GM21723 (cell line): ENCODE results near the gene CCDC117.
"Not testable (repeated sequence)": the region's sequence is repeated elsewhere in the genome, so short reads cannot be mapped to it uniquely, and the experiment has no call there.

Source experiments
- ATAC-seq: cut with Tn5 transposase; IDR thresholded peaks from one replicate; pipeline ENCODE4 v1.9.1; 2021; ENCODE audit warnings: mild to moderate bottlenecking, moderate library complexity; ENCODE audit not compliant: unreplicated experiment

The CCDC117 gene

DNA sequence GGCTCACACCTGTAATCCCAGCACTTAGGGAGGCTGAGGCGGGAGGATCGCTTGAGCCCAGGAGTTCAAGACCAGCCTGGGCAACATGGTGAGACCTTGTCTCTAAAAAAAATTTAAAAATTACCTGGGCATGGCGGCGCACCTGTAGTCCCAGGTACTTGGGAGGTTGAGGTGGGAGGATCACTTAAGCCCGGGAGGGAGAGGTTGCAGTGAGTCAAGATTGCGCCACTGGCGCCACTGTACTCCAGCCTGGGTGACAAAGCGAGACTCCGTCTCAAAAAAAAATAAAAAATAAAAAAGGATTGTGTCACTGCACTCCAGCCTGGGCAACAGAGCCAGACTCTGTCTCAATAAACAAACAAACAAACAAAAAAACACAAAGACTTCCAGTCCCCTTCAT lies 52.0 kb downstream of the CCDC117 start:
- not testable (repeated sequence) for ATAC-seq

GRCh38 chr22:28826430-28826829 lies 53.9 kb downstream of the CCDC117 start:
- not testable (repeated sequence) for ATAC-seq

GRCh38 chr22:28826921-28827320 lies 54.4 kb downstream of the CCDC117 start:
- no peak for ATAC-seq

DNA sequence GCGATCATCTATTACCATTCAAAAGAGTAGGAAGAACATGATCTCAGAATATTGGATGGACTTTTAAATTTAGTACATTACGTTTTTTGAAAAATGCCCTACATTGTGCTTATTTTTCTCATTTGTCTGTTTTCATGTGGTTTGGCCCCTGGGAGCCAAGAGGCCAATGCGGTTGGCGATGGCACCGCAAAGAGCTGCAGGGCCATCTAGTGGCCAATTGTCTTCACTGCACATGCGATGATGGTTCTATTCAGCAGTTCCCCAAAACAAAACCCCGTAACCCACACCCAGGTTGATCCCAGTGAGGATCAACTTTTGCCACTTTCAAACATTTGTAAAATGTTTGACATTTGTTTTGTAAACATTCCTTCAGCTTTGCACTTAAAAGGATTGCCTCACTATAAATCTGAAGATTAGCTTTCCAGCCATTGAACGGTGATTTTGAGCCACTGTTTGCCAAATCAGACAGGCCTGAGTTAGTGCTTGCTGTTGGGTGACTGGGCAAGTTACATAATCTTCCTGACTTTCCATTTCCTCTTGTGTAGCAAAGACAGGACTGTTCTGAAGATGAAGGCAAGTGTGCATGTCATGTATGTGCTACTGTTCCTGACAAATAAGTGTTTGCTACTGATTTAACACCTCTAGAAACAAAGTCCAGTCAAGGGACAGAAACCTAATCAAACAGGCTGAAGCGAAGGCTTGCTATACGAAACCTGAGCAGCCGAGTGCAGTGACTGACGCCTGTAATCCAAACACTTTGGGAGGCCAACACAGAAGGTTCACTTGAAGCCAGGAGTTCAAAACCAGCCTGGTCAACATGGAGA lies 57.1 kb downstream of the CCDC117 start:
- no peak for ATAC-seq

- ATAC-seq, result no peak
Observed at GRCh38 chr22:28830441-28830840, 57.9 kb downstream of the CCDC117 start.

DNA sequence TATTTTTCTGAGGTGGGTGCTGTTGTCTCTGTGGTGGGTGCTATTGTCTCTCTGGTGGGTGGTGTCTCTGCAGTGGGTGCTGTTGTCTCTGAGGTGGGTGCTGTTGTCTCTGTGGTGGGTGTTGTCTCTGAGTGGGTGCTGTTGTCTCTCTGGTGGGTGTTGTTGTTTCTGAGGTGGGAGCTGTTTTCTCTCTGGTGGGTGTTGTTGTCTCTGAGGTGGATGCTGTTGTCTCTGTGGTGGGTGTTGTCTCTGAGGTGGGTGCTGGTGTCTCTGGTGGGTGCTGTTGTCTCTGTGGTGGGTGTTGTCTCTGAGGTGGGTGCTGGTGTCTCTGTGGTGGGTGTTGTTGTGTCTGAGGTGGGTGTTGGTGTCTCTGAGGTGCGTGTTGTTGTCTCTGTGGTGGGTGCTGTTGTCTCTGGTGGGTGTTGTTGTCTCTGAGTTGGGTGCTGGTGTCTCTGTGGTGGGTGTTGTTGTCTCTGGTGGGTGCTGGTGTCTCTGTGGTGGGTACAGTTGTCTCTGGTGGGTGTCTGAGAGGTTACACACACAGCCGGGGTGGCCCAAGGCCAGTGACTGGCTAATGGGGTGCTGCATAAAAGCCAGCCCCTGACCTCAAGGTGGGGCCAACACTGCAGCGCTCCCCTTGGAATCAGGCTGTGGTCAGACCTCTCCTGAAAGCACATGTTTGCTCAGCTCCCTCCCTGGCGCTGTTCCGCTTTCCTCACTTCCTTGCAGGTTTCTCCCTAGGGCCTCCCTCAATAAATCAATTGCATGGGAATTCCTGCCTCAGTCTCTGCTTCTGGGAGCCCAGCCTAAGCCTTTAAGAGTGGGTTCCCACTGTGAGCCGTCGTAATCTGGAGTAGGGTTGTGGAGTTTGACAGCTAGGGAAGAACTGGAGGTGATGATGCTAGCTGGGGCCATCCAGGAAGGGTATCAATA lies 58.9 kb downstream of the CCDC117 start:
- no peak for ATAC-seq

GRCh38 chr22:28832731-28833130 lies 60.2 kb downstream of the CCDC117 start:
- no peak for ATAC-seq

GRCh38 chr22:28833276-28833923 lies 60.9 kb downstream of the CCDC117 start:
- no peak for ATAC-seq

- no peak for ATAC-seq
Observed at GRCh38 chr22:28835630-28836189, 63.2 kb downstream of the CCDC117 start.

DNA sequence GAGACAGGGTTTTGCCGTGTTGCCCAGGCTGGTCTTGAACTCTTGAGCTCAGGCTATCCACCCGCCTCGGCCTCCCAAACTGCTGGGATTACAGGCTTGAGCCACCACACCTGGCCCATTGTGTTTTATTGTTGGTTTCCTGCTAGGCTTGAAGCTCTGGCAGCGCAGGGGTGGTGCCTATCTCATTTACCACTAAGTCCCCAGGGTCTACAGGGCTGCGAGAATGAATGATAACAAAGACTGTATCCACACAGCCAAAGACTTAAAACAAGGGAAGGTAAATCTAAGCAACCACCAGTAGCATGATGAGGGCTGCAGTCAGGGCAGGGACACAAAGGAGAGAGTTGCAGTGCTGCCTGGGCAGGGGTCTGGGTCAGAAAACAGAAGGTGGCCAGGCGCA lies 65.1 kb downstream of the CCDC117 start:
- no peak for ATAC-seq
